Lower leg skin (tissue), 3 donors: Measurements from ENCODE around the gene OR10A3.

Experiments
- CTCF ChIP-seq, 3 donors: fragments of 450-650 bp; IDR thresholded peaks; one replicate each; pipeline ENCODE4 v1.5.1; 2016; ENCODE audit warnings: antibody characterized with exemption in 3 of 3, mild to moderate bottlenecking in 3 of 3, moderate library complexity in 2 of 3
- POLR2A ChIP-seq, 2 donors: fragments of 450-650 bp; IDR thresholded peaks; one replicate each; pipeline ENCODE4 v1.6.1; 2016 to 2017; ENCODE audit warnings: antibody characterized with exemption in 2 of 2, mild to moderate bottlenecking in 1 of 2, moderate library complexity in 1 of 2

- TF ChIP-seq CTCF (IDR thresholded peaks at IDR 0.05), result no peak
- TF ChIP-seq POLR2A (IDR thresholded peaks at IDR 0.05), result no peak
Observed at GRCh38 chr11:7889985-7890384, 51.5 kb downstream of the OR10A3 start.
